HG03342 (cell line): Measurements from ENCODE around the gene TRMT44.
"Not testable (repeated sequence)": the region's sequence is repeated elsewhere in the genome, so short reads cannot be mapped to it uniquely, and the experiment has no call there.

Source experiments
- ATAC-seq: cut with Tn5 transposase; IDR thresholded peaks from one replicate; pipeline ENCODE4 v1.9.1; 2021; ENCODE audit warnings: mild to moderate bottlenecking, moderate library complexity; ENCODE audit not compliant: unreplicated experiment

The TRMT44 gene

GRCh38 chr4:8510191-8510590 is 69.6 kb downstream of the TRMT44 start:
- no peak for ATAC-seq

DNA sequence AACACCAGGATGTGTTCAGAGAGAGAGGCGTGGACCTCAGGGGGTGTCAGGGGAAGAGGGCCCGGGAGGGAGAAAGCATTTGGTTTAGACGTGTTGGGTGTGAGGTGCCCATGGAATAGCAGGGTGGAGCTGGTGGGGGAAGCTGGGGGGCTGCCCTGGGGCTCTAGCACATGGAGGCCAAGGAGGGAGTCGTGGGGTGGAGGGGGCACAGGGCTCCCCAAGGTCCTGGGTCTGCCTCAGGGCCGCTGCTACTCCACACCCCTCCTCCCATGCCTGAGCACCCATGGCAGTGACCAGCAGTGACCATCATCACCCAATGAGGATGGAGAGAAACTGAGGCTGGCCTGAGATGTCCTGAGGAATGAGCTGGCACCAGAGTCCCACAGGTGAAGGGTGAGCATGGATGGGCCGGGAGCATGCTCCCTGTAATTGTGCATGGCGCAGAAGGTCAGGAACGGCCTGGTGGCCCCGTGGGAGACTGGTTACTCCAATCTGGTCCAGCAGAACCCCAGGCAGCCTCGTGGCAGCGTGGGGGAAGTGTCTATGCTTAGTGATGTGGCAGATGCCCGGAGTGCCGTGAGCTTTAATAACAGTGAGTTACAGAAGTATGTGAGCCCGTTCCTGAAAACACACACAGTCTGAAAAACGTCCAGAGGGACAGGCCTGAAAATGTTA is 70.2 kb downstream of the TRMT44 start:
- ATAC-seq = no peak

DNA sequence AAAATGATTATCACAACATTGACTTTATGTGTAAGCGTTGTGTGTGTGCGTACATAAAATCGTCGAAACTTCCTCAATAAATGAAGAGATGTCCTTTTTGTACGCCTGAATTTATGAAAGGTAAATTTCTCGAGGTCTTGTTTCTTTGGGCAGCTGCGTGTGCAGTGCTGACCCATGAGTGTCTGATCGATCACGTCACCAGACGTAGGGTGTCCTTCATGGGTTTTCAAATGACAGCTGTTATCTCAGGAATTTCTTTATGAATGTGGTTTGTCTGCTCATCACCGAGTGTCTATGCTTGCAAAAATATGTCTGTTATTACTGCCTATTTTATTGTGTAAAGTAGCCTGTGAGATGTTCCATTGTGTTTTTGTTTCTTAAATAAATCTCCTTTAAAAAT is 71.9 kb downstream of the TRMT44 start:
- no peak for ATAC-seq

DNA sequence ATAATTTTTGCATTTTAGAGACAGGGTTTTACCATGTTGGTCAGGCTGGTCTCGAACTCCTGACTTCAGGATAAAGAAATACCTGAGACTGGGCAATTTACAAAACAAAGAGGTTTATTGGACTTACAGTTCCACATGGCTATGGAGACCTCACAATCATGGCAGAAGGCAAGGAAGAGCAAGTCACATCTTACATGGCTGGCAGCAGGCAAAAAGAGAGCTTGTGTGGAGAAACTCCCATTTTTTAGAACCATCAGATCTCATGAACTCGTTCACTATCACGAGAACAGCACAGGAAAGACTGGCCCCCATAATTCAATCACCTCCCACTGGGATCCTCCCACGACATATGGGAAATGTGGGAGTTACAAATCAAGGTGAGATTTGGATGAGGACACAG is 72.5 kb downstream of the TRMT44 start:
- not testable (repeated sequence) for ATAC-seq

GRCh38 chr4:8513931-8514330 is 73.4 kb downstream of the TRMT44 start:
- ATAC-seq = no peak

DNA sequence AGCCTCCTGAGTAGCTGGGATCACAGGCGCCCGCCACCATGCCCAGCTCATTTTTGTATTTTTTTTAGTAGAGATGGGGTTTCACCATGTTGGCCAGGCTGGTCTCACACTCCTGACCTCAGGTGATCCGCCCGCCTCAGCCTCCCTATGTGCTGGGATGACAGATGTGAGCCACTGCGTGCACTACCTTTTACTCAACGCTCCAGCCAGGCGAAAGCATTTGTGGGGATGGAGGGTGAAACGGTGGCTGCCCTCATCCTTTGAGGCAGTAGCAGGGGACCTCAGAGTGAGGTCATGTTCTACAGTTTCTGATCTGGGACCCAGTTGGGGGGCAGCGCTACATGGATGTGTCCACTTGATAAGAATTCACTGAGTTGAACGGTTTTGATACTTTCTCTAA is 73.8 kb downstream of the TRMT44 start:
- ATAC-seq = no peak

- no peak for ATAC-seq
Measured at GRCh38 chr4:8515316-8516060, 74.9 kb downstream of the TRMT44 start.

- ATAC-seq = no peak
Measured at GRCh38 chr4:8516061-8516573, 75.5 kb downstream of the TRMT44 start.

DNA sequence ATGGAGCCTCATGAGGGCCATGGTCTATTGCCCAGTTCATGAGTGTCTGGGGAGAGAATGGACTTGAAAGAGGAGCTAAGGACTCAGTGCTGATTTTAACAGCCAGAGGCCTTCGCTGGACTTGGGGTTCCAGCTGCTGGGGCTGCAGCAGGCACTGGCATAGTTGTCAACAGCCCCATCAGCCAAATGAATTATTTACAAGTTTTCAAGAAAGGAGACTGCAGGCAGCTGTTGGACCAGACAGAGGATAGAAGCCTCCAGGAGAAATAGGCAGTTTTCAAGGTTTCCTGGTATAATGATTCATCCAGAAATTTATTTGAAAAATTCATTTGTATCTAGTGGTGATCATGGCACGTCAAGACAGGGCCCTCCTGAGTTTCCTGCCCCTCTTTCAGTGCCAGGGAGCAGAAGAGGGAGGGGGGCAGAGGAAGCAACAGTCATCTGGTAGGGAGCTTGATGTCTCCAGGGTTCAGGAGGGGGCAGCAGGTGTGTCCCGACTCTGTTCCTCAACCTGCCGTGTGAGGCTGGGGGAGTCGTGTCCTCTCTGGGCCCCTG is 76.5 kb downstream of the TRMT44 start:
- no peak for ATAC-seq

- no peak for ATAC-seq
Measured at GRCh38 chr4:8517946-8518345, 77.4 kb downstream of the TRMT44 start.

GRCh38 chr4:8522160-8523120 is 81.9 kb downstream of the TRMT44 start:
- ATAC-seq = no peak

DNA sequence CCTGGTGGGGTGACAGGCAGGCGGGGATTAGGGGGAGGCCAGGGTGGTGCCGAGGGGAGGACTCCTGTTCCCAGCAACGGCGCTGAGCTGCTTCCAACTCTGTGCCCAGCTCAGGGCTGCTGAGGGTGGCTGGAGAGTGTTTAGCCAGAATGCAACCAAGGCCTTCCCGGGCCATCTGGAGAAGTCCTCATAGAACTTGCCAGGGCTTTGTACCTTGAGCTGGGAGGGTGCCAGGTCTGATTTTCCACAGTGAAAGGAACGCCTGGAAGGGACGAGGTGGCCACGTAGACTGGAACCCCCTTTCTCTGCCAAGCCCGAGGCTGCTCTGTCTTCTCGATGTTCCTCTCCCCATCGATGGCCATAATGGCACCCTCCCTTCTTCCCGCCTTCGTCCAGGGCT is 82.6 kb downstream of the TRMT44 start:
- ATAC-seq = no peak

DNA sequence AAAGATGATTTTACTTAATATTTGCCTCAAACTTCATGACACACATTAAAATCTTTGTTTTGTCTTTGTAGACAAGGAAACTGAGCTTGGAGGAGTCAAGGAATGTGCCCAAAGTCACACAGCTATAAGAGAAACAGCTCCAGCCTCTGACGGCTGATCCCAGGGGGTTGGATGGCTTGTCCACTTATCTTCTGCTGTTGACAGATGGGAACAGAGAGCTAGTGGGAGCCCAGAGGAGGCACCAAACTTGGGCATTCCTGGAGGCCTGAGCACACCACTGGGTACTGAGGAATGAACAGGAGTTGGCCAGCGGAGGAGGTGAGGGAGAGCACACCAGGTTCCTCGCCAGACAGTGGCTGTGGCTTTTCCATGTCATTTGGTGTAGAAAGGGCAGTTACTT is 83.2 kb downstream of the TRMT44 start:
- no peak for ATAC-seq

DNA sequence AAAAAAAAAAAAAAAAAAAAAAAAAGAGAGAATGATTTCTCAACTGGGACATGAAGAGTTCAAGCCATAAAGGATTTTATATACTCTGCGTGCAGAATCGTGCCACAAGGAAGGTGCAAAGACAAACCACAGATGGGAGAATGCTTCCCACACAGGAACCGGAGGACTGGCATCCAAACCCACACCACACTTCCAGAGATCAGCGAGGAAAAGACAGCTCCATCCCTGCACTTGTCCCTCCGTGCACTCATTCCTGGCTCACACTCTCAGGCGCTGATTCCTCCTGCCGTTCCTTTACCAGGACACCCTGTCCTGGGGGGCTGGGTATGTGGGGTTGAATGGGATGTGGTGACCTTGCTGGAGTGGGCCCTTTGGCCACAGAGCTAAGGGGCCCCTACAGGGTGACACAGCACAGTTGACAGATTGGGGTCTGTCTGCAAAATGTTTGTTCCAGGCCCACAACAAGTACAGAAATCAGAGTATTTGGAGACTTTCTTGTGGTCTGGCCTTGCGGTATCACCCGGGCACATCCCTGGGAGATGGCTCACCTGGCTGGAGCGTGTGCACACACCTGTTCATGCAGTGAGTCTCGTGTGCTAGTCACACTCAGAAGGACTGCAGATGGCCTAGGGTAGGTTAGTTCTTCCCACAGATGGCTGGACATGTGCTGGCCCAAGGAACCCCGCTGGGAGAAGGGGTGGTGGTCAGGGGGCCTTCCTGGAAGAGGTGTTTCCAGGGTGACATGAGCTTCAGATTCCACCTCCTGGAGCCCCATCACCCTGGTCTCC is 84.2 kb downstream of the TRMT44 start:
- ATAC-seq = no peak

- no peak for ATAC-seq
Measured at GRCh38 chr4:8525383-8526120, 85.0 kb downstream of the TRMT44 start.
